Eye (tissue), 1 donor: Measurements from ENCODE around the gene GSTK1.
A peak's percentile ranks its signal among the peaks of the same experiment; 100 is the strongest.

Experiments used
- DNase-seq: peaks from one replicate; pipeline ENCODE4 v3.0.0-alpha.2; 2015

The GSTK1 gene

DNA sequence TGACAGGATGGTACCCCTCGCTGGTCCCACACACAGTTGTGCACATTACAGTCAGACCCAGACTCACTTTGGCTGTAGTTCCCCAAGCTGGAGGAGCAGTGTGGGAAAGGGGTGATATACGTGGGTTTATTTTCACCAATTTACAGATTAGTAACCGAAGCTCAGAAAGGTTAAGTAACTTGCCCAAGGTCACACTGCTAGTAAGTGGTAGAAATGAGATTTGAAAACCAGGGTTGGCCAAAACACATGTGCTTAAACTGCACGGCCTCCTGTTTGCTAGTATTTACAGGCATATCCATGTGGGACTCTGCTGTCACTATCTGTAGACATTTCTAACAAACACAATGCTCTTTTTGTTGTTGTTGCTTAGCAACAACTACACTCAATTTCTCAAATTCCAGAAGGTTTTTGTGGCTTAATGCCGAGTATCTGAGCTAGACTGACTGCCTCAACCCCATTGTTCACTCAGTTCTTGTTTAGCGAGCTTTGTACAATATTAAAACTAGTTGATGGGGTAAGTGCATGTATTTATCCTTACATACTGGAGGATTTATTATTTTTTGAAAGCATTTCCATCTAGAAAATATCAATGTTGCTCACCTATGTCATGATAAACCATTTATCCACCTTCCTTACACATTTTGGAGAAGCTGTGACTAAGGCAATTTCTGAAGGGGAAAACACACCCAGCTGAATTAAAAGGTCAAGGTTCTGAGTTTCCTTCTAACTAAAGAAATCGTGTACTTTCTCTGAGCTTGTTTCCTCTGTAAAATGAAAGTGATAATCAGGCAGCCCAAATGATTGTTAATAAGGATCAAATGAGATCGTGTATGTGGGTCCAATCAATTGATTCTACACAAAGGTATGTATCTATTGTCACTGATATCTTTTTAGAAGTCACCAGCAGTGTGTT, 16.2 kb downstream of the GSTK1 start:
- DNase-seq, result peak; percentile 80

DNA sequence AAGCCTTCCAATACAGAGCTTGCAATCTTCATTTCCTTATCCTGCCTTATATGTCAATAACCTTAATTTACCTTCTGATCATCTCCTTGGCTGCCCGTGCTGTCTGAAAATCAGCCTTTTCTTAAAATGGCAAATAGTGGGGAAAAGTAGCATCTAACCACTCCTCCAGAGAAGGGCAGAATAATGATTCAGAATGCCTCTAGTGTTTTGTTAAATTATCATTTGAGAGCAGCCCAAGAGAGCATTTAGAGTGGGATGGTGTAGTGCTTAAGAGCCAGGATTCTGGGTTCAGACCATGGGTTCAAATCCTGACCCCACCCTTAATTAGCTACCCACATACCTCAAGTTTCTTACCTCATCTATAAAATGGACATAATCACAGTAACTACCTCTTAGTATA, 16.9 kb downstream of the GSTK1 start:
- DNase-seq, result no peak

DNA sequence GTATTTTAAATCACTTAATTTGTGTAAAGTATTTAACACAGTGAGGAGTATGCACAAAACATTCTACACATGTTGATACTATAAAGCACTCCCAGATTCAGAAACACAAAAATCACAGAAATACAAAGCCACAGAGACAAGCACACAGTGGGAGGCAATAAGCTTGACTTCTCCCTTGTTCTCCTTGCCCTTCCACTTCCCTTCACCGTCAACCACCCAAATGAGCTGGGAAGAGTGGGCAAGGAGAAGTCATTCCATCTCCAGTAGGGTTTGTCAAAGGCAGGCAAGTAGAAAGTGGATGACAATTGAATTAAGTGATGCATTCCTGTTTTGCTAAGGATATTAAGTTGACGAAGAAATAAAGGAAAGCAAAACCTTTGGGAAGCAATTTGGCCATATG, 17.3 kb downstream of the GSTK1 start:
- DNase-seq, result no peak

DNA sequence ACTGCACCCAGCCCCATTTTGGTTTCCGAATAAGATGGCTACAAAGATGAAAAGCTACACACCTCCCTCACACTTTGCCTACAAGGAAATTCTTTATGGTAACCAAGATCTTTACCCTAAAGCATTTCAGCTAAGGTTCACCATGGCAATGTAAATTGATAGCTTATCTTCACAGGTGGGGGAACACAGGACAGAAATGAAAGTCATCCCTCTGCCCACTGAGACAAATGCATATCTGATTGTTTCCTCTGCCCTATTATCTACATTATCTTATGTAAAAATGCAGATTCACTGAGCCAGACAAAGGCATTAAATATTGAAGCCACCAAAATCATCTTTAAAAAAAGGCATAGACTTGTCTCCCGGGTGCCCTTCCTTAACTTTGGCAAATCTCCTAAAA, 18.3 kb downstream of the GSTK1 start:
- DNase-seq, result no peak

DNA sequence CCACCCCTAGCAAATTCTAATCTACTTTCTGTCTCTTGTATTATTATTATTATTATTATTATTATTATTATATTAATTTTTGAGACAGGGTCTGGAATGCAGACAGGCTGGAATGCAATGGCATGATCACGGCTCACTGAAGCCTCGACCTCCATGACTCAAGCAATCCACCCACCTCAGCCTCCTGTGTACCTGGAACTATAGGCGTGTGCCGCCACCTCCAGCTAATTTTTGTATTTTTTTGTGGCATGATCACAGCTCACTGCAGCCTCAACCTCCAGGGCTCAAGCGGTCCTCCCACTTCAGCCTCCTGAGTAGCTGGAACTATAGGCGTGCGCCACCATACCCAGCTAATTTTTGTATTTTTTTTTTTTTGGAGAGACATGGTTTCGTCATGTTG, 18.9 kb downstream of the GSTK1 start:
- no peak for DNase-seq

DNA sequence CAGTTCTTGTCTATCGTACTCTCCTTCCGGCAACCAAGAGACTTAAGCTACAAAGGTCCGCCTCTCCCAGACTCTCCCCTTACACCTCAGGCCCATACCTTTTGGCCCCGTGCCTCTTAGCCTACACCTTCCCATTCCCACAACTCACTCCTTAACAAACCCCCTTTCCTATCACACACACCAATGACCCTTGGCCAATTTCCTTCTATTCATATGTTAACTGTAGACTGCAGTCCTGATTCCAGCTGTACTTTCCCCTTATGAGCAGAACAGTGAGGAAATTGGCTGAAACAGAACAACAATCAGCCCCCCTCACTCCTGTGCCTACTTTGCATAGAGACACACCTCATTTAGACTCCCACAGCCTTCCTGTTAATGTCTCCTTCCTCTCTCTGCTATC, 20.1 kb downstream of the GSTK1 start:
- no peak for DNase-seq

DNA sequence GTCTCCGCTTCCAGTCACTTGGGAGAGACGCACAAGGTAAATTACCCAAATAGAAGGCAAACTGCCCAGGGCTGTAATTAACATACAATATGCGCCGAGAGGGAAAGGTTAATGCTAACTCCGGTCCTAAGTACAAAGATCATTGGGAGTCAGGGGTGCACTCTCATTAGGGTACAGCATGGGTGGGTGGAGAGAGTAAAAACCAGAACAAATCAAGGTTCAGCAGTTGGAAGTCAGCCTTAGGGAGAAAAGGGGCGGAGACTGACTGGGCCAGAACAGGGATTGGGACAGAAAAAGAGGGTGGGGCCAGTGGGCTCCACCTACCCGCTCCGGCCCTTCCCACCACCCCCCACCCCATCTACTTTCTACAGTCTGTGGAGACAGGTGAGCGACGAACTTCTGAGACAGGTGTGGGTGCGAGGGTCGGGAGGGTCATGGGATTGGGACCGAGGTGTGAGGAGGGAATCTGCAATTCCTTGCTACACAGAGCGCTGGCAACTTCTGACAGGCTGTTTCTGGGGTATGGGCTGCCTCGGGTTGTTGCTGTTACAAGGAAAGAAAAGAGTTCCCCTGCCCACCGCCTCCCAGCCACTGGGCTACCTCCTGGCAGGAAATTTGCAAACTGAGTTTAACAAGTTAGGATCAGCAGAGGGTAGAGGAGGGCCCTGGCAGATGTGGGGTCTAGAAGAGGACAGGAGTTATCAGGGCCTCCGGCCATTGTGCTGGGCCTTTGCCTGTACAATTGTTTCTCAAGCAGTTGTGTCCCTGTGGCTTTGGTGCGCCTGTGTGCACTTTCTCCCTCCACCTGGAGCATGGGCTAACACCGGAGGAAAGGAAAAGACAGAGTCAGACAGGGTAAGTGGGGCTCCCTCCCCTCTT, 21.6 kb downstream of the GSTK1 start, which contains the start of gene TMEM139:
Gene TMEM139 (plus strand): TSS at position 368 of the 879 bp plus-strand sequence. CDS start 1,000 bp downstream, outside the sequence.
- peak; percentile 38 for DNase-seq

DNA sequence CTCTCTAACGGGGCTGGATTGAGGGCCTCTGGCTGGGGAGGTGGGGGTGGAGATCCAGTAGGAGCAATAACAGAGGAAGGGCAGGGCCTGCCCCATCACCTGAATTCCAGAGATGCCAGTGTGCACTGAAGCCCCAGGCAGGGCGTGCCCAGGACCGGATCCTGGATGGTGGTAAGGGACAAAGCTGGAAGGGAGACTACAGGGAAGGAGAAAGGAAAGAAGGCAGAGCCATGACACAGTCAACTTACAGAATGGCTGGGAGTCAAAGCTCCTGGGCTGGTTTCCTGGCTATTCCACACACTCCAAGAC, 22.2 kb downstream of the GSTK1 start:
- no peak for DNase-seq

DNA sequence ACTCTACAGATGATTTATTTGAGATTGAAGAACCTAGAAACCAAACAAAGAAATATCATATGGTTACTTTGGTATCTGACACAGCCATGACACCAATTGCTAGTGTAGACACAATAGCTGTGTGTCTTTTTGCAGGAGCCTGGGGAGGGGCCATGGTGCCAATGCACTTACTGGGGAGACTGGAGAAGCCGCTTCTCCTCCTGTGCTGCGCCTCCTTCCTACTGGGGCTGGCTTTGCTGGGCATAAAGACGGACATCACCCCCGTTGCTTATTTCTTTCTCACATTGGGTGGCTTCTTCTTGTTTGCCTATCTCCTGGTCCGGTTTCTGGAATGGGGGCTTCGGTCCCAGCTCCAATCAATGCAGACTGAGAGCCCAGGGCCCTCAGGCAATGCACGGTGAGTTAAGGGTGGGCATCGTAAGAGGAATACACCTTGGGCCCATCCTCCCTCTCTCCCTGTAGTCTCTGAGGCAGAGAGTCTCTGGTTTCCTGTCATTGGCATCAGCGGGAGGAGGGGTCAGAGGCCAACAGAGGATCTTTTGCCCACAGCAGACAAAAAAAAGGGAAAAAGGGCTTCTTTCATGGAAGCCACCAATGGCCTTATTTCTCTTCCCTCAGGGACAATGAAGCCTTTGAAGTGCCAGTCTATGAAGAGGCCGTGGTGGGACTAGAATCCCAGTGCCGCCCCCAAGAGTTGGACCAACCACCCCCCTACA, 22.7 kb downstream of the GSTK1 start:
- no peak for DNase-seq

DNA sequence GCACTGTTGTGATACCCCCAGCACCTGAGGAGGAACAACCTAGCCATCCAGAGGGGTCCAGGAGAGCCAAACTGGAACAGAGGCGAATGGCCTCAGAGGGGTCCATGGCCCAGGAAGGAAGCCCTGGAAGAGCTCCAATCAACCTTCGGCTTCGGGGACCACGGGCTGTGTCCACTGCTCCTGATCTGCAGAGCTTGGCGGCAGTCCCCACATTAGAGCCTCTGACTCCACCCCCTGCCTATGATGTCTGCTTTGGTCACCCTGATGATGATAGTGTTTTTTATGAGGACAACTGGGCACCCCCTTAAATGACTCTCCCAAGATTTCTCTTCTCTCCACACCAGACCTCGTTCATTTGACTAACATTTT, 23.3 kb downstream of the GSTK1 start:
- no peak for DNase-seq

DNA sequence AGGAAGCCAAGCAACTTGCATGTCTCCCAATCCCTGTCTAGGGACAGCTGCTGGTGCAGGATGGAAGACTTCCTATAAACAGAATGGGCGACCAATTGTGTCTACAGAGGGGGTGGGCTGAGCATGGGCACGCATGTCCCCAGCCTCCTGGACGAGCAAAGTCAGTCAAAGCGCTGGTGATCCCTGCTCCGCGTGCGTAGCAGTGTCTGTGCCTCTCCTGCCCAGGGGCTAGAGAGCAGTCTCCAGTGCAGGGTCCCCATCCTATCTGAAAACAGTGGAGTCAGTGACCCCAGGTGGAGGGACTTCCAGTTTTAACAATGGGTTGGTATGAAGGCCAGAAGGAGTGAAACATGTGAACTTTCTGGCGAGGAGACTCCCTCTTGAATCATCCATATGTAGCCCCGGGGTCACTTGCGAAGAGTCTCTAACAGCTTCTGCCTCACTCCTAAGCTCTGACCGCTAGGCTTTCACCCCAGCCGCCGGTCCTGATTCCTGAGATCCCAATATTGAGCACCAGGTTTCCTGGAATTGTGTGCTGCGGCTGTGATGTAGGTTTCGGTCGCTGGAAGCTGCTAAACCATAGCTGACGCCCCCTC, 24.2 kb downstream of the GSTK1 start:
- no peak for DNase-seq

DNA sequence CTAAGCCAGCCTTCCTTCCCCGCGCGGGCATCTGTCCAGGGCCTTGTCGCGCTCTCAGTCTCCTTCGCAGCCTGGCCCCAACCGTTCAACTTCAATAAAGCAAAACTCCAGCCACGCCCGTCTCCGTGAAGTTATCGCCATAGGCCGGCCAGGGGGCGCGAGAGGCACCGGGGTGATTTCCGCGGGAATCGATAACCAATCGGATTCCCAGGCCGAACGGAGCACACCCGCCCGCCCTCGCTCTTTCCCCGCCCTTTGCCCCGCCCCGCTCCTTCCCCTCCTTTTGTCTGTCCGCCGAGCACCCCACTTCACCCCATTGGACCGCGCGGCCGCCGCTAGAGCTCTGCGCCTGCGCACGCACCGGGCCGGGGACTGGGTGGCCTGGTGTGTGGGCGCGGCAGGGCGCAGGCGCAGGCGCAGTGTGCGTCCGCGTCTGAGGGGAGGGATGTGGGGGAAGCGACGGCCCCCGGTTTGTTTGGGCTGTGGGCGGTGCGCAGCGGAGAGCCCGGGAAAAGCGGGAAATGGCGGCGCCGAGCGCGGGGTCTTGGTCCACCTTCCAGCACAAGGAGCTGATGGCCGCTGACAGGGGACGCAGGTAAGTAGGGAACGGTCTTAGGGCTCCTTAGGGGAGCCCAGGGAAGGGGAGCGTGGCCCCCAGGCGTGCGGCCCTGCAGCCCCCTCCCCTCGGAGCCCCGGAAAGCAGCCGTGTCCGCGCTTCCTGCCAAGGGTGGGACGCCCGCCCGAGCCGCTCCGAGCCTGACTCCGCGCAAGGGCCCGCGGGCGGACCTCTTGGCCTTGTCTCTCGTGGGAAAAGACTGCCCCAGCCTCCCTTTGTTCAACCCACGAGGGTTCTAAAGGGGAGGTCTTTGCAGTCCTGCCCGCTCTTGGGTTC, 24.9 kb downstream of the GSTK1 start, which contains the start of gene CASP2:
Gene CASP2 (plus strand): TSS at position 417 of the 892 bp plus-strand sequence. CDS start 105 bp downstream, at position 522.
- peak; percentile 98 for DNase-seq

DNA sequence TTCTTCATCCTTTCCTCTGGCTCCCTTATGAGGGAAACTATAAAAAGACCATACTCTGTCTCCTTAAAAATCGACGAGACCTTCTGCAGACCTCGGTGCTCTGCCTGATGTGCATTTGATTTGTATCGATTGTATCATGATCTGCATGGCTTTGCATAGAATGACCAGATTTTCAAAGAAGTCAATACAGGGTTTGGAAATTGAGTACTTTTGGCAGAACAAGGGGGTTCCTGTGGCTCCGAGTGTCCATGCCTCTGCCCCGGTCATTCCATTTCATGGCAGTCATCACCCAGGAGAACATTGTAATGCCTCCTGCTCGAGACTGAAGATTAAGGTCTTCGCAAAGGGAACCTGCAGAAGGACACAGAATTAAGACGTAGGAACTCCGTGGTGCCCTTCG, 25.6 kb downstream of the GSTK1 start:
- DNase-seq, result no peak

DNA sequence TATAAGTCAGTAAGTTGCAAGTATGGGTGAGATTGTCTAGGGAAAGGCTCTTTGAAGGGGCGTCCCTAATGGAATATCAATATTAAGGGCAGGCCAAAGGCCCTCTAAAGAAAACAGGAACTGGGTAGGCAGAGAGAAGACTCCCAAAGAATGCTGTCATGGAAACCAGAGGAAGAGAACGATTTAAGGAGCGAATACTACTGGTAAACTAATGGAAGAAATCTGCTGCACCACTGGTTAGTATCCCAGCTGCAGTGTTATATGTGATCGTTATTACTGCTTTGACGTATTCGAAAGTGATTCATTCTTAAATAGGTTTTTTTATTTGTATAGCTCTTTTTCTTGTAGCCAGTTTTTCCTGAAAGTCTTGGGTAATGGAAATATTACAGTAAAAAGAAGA, 26.2 kb downstream of the GSTK1 start:
- DNase-seq, result no peak

DNA sequence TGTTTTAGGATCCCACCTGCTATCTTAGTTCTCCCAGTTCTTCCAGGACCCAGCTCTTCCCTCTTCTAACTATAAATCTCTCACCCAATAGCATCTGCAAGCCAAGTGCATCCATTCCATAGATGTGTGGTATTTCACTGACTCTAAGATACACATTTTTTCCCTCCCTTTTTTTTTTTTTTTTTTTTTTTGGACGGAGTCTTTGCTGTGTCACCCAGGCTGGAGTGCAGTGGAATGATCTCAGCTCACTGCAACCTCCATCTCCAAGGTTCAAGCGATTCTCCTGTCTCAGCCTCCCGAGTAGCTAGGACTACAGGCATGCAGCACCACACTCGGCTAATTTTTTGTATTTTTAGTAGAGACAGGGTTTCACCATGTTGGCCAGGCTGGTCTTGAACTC, 26.6 kb downstream of the GSTK1 start:
- DNase-seq, result peak; percentile 7

DNA sequence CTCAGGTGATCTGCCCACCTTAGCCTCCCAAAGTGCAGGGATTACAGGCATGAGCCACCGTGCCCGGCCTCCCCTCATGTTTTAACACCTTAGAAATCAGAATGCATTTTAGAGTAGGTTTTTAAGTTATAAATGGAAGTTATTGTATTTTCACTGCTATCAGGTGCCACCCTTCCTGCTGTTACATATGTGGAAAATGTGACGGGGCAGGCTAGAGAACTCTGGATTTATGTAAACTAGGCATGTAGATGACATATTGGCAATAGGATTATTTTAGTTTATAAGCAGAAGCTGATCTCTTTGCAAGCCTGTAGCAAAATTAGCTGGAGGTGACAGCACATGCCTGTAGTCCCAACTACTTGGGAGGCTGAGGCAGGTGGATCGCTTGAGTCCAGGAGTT, 27.1 kb downstream of the GSTK1 start:
- DNase-seq, result no peak

DNA sequence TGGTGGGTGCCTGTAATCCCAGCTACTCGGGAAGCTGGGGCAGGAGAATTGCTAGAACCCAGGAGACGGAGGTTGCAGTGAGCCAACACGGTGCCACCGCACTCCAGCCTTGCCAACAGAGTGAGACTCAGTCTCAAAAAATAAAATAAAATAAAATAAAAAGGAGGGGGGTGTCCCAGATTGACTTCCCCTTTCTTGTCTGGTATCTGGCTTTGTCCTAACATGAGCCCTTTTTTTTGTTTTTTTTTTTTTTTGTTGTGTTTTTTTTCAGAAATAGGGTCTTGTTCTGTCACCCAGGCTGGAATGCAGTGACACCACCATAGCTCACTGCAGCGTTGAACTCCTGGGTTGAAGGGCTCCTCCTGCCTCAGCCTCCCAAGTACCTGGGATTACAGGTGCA, 29.6 kb downstream of the GSTK1 start:
- no peak for DNase-seq

DNA sequence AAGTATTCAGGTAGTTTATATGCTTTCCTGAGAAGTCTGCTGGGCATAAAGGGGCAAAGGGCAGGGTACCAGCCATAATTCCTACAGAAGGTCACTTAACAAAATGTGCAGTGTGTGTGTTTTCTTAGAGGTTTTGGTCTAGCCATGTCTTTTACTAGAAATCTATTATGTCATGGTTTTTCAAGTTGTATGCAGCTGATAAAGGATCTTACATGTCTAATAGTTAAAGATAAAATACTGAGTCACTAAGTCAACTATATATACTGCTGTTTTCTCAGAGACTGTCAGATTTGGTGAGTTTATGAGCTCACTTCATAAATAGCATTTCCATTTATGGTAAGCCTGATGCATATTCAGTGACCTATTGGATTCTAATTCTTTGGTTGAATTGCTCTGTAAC, 32.6 kb downstream of the GSTK1 start:
- DNase-seq, result no peak

DNA sequence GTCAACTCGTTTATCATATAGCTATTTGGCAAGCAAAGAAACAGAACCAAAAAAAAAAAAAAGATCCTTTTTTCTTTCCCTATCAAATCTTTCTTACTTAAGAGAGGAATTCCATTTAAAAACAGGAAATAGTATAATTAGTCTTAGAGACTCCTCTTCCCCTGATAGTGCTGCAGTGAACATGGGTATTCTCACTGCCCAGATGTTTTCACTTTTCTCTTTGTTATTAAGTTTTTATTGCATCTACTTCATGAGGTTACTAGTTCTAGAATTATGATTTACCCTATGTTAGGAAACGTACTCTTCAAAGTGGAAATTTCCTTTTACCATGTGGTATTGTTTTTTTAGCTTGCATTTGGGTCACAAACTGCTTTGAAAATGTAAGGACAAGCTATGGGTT, 33.4 kb downstream of the GSTK1 start:
- no peak for DNase-seq

DNA sequence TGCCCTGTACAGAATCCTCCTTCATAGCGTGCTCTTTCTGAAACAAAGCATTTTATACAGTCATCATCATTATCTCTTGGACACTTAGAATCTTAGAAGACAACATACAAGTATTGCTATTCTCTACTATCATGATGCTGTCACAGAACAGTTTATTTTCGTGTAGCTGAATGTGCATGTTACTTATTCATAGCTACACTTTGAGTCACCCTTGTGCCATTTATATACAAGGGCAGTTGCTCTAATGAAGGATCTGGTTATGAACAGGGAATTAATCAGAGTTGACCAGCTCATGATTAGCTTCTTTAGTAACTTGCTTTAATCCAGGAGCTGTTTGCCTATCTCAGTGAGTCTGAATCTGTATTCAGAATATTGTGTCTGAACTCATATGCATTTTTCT, 36.1 kb downstream of the GSTK1 start:
- DNase-seq, result no peak

DNA sequence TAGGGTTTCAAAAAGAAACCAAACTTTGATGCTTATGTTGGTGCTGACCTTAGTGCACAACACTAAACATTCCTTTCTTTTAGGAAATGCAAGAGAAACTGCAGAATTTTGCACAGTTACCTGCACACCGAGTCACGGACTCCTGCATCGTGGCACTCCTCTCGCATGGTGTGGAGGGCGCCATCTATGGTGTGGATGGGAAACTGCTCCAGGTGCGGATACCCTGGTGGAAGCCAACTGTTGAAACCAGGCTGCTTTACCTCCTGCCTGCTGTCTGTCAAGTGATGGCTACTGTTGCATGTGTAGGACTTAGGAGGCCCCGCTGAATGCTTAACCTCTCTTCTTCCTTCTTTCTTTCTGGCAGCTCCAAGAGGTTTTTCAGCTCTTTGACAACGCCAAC, 36.6 kb downstream of the GSTK1 start:
- DNase-seq, result peak; percentile 32
